GM21390 (cell line): Measurements from ENCODE around the gene COX5B.
A peak's percentile ranks its signal among the peaks of the same experiment; 100 is the strongest.
"Not testable (repeated sequence)": the region's sequence is repeated elsewhere in the genome, so short reads cannot be mapped to it uniquely, and the experiment has no call there.

Source experiments
- ATAC-seq: cut with Tn5 transposase; IDR thresholded peaks from one replicate; pipeline ENCODE4 v1.9.1; 2021; ENCODE audit not compliant: unreplicated experiment

Gene COX5B

GRCh38 chr2:97672606-97673140 lies 26.8 kb downstream of the COX5B start:
- ATAC-seq, result not testable (repeated sequence)

- ATAC-seq, result no peak
These were observed 27.5 kb downstream of the COX5B start for GRCh38 chr2:97673182-97673914.

GRCh38 chr2:97673915-97674283 lies 28.0 kb downstream of the COX5B start:
- ATAC-seq, result no peak

- no peak for ATAC-seq
These were observed 29.7 kb downstream of the COX5B start for GRCh38 chr2:97675430-97676113.

GRCh38 chr2:97676620-97677019 lies 30.8 kb downstream of the COX5B start:
- no peak for ATAC-seq

GRCh38 chr2:97677480-97677879 lies 31.6 kb downstream of the COX5B start:
- no peak for ATAC-seq

- ATAC-seq, result no peak
These were observed 32.4 kb downstream of the COX5B start for GRCh38 chr2:97678298-97678697.

GRCh38 chr2:97687235-97687634 lies 41.4 kb downstream of the COX5B start:
- ATAC-seq, result not testable (repeated sequence)

- ATAC-seq, result no peak
These were observed 42.4 kb downstream of the COX5B start for GRCh38 chr2:97688062-97688827.

- no peak for ATAC-seq
These were observed 45.3 kb downstream of the COX5B start for GRCh38 chr2:97691166-97691565.

GRCh38 chr2:97693476-97693875 lies 47.6 kb downstream of the COX5B start:
- no peak for ATAC-seq

GRCh38 chr2:97695744-97696143 lies 49.9 kb downstream of the COX5B start:
- ATAC-seq, result no peak

GRCh38 chr2:97697252-97698235 lies 51.7 kb downstream of the COX5B start:
- ATAC-seq, result peak; percentile 66
